Memory B cell (primary cell): Measurements from ENCODE around the gene CCDC78.

Experiments used
- ATAC-seq: fragments of 150-1000 bp; cut with Tn5 transposase; 2 replicates; pipeline ENCODE4 v1.10.0; 2021; ENCODE audit warnings: low read depth, mild to moderate bottlenecking, moderate library complexity
- DNase-seq, 2 donors: peaks; one replicate each; pipeline ENCODE4 v3.0.0; 2022; ENCODE audit warnings: low spot score in 2 of 2
- H3K27ac Mint-ChIP-seq: one replicate; pipeline ENCODE4 v1.8.0; 2022; ENCODE audit warnings: mild to moderate bottlenecking, moderate library complexity, mixed read lengths
- H3K27me3 Mint-ChIP-seq: one replicate; pipeline ENCODE4 v1.8.0; 2022; ENCODE audit warnings: mixed read lengths
- H3K36me3 Mint-ChIP-seq: one replicate; pipeline ENCODE4 v1.8.0; 2022; ENCODE audit warnings: mild to moderate bottlenecking, mixed read lengths
- H3K4me1 Mint-ChIP-seq: one replicate; pipeline ENCODE4 v1.8.0; 2022; ENCODE audit warnings: mixed read lengths
- H3K4me3 Mint-ChIP-seq: one replicate; pipeline ENCODE4 v1.8.0; 2022; ENCODE audit warnings: mild to moderate bottlenecking, moderate library complexity, mixed read lengths
- H3K9me3 Mint-ChIP-seq: one replicate; pipeline ENCODE4 v1.8.0; 2022; ENCODE audit warnings: mixed read lengths

Gene CCDC78

DNA sequence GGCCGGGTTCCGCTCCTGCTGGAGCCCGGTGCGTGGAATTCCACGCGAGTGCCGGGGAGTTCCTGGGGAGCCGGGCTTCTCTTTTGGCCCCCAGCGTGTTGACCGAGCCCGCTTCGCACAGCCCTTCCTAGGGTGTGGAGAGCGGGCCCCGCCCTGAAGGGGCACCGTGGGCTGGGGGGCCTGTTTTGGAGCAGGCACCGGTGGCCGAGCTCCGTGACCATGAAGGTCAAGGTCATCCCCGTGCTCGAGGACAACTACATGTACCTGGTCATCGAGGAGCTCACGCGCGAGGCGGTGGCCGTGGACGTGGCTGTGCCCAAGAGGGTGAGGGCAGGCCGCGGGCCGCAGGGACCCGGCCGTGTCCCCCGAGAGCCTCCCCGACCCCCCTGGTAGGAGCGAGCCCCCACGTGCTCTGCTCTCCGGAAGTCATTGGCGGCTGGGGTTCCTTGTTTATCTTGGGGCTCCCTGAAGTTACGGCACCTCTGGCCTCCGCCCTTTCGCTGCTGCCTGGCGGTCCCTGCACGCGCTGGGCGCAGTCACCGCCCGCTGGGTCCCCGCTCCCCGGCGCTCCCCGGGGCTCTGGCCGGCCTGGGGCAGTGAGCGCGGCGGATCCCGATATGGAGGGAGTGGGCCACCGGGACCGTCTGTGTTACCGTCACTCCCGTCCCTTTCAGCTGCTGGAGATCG, 1.2 kb upstream of the CCDC78 start:
- Mint-ChIP-seq H3K27me3 (no peaks in the 10 kb centered on the region), H3K4me3 (peak overlapping the region; percentile 69), H3K4me1 (peaks cover 3% of the 10 kb centered on the region), H3K36me3 (no peaks in the 10 kb centered on the region), H3K9me3 (no peaks in the 10 kb centered on the region), H3K27ac (no peak overlapping the region)
- ATAC-seq (peak; percentile 31), DNase-seq (peak in 1 of 2 donors; percentile 46)

- Mint-ChIP-seq H3K27me3 (no peaks in the 10 kb centered on the region), H3K27ac (peak overlapping the region; percentile 69), H3K4me3 (peak overlapping the region; percentile 81), H3K36me3 (no peaks in the 10 kb centered on the region), H3K4me1 (peaks cover 4% of the 10 kb centered on the region), H3K9me3 (no peaks in the 10 kb centered on the region)
- no peak for DNase-seq
- ATAC-seq: no peak
Observed at GRCh38 chr16:726188-726437, 130 bp downstream of the CCDC78 start.

DNA sequence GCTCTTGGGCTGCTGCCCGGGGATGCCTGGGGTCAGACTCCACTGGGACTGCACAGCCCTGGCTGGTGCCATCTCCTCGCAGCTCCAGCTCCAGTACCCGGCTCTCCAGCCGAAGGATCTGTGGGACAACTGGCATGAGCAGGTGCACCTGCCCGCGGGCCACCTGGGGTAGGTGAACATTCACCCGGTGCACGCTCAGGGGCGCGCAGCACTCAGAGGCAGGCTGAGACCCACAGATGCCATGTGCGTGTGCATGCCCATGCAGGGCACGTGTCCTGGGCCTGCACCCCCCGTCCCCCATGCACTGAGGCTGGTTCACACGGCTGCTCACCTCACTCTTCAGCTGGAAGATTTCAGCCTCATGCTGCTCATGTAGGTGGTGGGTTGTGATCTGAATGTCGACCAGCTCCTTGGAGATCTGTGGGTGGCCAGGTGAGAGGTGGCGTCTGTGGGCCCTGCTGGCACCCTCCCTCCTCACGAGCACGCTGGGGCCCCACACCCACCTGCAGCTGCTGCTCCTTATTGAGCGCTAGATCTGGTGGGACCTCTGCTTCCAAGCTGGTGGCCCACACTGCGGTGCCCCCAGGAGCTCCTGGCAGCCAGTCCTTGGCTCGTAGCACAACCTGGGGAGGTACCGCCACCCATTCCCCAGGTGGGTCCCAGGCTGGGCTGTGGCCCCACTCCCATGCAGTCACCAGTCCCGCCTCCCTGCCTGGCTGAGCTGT, 618 bp downstream of the CCDC78 start:
- Mint-ChIP-seq H3K27me3 (no peaks in the 10 kb centered on the region), H3K27ac (peak overlapping the region; percentile 69), H3K36me3 (no peaks in the 10 kb centered on the region), H3K4me1 (peaks cover 4% of the 10 kb centered on the region), H3K4me3 (no peak overlapping the region), H3K9me3 (no peaks in the 10 kb centered on the region)
- DNase-seq: no peak
- ATAC-seq: no peak

- H3K36me3 Mint-ChIP-seq: no peaks in the 10 kb centered on the region
- no peak for DNase-seq
- peaks cover 8% of the 10 kb centered on the region for H3K4me1 Mint-ChIP-seq
- ATAC-seq: no peak
- H3K27me3 Mint-ChIP-seq: no peaks in the 10 kb centered on the region
- no peak overlapping the region for H3K27ac Mint-ChIP-seq
- no peak overlapping the region for H3K4me3 Mint-ChIP-seq
- no peaks in the 10 kb centered on the region for H3K9me3 Mint-ChIP-seq
Observed at GRCh38 chr16:725041-725376, 1.2 kb downstream of the CCDC78 start.

DNA sequence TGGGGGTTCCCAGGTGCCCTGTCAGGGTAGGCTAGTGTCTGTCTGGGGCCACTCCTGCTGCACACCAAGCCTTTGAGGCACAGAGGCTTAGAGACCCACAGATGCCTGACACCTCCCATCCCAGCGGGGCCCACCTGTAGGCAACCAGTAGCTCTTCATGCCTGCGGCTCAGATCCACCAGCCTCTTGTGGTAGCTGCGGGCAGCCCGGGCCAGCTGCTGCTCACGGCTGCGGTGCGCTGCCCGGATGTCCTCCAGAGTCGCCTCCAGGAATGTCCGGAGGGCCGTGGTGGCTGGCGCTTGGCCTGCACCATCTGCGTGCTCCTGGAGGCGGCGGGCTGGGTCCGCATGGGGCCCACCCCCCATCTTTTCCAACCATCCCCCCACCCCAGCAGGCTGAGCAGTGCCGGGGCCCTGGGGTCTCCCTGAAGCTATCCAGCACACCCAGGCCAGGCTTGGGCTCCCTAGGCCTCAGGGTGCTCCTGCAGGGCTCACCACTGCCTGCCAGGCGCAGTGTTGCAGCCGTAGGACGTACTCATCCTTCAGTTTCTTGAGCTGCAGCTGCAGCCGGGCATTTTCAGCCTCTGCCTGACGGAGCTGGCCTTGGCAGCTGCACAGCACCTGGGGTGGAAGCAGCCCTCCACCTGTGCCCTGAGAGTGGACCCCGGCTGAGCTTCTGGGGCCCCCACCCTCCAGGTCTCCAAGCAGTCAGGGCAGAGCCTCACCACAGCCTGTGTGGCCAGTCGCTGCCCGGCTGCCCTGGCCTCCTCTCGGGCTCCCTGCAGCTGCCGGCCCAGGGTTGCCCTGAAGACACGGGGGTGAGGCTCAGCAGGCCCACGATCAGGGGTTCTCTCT, 1.8 kb downstream of the CCDC78 start:
- no peak for ATAC-seq
- Mint-ChIP-seq H3K27me3 (no peaks in the 10 kb centered on the region), H3K36me3 (no peaks in the 10 kb centered on the region), H3K9me3 (no peaks in the 10 kb centered on the region), H3K4me1 (peaks cover 8% of the 10 kb centered on the region), H3K27ac (no peak overlapping the region), H3K4me3 (no peak overlapping the region)
- DNase-seq: no peak

GRCh38 chr16:723695-724094, 2.5 kb downstream of the CCDC78 start:
- Mint-ChIP-seq H3K27me3 (no peaks in the 10 kb centered on the region), H3K9me3 (no peaks in the 10 kb centered on the region), H3K27ac (no peak overlapping the region), H3K4me3 (no peak overlapping the region), H3K4me1 (peaks cover 13% of the 10 kb centered on the region), H3K36me3 (no peaks in the 10 kb centered on the region)
- DNase-seq: no peak
- ATAC-seq: no peak

GRCh38 chr16:722835-723633, 3.2 kb downstream of the CCDC78 start:
- Mint-ChIP-seq H3K4me3 (peak overlapping the region; percentile 82), H3K4me1 (peaks cover 13% of the 10 kb centered on the region), H3K27me3 (no peaks in the 10 kb centered on the region), H3K27ac (no peak overlapping the region), H3K36me3 (no peaks in the 10 kb centered on the region), H3K9me3 (no peaks in the 10 kb centered on the region)
- DNase-seq: no peak
- ATAC-seq: no peak

DNA sequence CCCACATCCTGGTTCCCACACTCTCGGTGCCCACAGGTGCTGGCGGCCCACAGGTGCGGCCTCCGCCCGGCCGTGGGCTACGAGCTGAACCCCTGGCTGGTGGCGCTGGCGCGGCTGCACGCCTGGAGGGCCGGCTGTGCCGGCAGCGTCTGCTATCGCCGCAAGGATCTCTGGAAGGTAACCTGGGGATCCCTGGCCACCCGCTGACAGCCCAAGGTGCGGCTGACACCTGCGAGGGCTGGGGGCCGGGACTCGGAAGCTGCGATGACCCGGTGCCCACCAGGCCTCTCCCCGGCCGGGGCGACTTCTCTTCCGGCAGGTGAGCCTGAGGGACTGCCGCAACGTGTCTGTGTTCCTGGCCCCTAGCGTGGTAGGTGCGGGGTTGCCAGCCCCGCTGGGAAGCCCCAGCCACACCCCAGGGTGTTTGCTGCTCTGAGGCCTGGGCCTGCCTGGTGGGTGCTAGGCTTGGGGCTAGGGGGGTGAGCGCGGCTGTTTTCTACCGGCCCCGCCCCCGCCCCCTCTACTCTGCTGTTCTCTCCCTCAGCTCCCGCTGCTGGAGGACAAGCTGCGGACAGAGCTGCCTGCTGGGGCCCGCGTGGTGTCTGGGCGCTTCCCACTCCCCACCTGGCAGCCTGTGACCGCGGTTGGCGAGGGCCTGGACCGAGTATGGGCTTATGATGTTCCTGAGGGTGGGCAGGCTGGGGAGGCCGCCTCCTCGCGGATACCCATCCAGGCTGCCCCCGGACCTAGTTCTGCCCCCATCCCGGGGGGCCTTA, 4.3 kb downstream of the CCDC78 start:
- H3K27ac Mint-ChIP-seq: peak overlapping the region; percentile 81
- H3K9me3 Mint-ChIP-seq: no peaks in the 10 kb centered on the region
- peaks cover 13% of the 10 kb centered on the region for H3K4me1 Mint-ChIP-seq
- no peaks in the 10 kb centered on the region for H3K27me3 Mint-ChIP-seq
- H3K4me3 Mint-ChIP-seq: peak overlapping the region; percentile 82
- ATAC-seq: no peak
- DNase-seq: no peak
- no peaks in the 10 kb centered on the region for H3K36me3 Mint-ChIP-seq

DNA sequence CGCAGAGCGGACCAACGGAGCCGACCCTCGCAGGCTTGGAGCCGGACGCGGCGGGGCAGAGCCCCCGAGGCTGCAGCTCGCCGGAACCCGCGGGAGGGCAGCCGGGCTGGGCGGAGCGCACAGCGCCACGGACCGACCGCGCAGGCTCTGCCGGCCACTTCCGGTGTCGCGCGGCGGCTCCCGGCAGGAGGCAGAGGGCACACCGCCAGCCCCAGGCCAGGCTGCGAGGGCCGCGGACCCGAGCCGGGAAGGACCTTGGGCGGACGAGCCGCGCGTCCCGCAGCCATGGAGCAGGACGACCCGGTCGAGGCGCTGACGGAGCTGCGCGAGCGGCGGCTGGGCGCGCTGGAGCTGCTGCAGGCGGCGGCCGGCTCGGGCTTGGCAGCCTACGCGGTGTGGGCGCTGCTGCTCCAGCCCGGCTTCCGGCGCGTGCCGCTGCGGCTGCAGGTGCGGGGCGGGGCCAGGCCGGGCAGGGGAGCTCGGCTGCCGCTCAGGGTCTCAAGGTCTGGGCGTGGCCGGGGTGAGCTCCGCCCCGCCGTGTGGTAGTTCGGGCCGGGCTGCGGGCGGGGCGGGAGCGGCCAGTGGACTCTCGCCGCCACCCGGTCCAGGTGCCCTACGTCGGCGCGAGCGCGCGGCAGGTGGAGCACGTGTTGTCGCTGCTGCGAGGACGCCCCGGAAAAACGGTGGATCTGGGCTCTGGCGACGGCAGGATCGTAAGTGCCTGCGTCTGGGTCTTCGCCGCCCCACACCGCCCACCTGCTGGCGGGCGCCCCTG, 5.1 kb downstream of the CCDC78 start, which contains the start of gene ANTKMT:
ANTKMT (plus strand) TSS at position 157 of the 775 bp plus-strand sequence; CDS start at position 286, 129 bp downstream.
- peaks cover 16% of the 10 kb centered on the region for H3K4me1 Mint-ChIP-seq
- no peaks in the 10 kb centered on the region for H3K36me3 Mint-ChIP-seq
- peak within 1 kb of the TSS; percentile 81 for H3K27ac Mint-ChIP-seq
- H3K27me3 Mint-ChIP-seq: peaks cover 2% of the 10 kb centered on the region
- DNase-seq: peak; percentile 85 to 87
- peak within 1 kb of the TSS; percentile 82 for H3K4me3 Mint-ChIP-seq
- peak; percentile 87 for ATAC-seq
- H3K9me3 Mint-ChIP-seq: no peaks in the 10 kb centered on the region

DNA sequence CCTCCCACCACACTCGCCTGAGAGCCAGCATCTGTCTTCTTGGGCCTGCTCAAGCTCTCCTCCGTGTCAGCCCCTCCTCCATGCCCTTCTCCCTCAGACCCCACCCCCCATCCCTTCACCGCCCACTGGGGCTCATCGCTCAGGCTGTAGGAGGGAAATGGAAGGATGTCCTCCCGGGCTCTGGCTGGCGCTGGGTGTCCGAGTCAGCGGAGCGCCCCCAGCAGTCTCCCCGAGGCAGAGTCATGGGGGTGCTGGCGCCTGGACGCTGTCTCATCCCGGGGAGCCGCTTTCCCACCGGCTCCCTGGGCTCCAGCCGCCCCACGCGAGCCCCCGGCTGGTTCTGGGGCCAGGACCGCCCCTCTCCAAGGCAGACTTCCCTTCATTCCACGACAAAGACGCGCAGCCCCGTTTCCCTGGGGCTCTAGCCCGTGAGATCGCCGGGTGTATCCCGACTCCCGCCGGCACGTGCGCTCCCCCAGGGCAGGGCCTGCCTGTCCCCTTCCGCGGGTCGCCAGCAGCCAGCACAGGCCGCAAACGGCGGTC, 5.7 kb downstream of the CCDC78 start:
- ATAC-seq (peak; percentile 4), DNase-seq (no peak)
- peaks cover 16% of the 10 kb centered on the region for H3K4me1 Mint-ChIP-seq
- H3K9me3 Mint-ChIP-seq: no peaks in the 10 kb centered on the region
- H3K27ac Mint-ChIP-seq: peak overlapping the region; percentile 43
- peaks cover 2% of the 10 kb centered on the region for H3K27me3 Mint-ChIP-seq
- no peaks in the 10 kb centered on the region for H3K36me3 Mint-ChIP-seq
- peak overlapping the region; percentile 82 for H3K4me3 Mint-ChIP-seq

DNA sequence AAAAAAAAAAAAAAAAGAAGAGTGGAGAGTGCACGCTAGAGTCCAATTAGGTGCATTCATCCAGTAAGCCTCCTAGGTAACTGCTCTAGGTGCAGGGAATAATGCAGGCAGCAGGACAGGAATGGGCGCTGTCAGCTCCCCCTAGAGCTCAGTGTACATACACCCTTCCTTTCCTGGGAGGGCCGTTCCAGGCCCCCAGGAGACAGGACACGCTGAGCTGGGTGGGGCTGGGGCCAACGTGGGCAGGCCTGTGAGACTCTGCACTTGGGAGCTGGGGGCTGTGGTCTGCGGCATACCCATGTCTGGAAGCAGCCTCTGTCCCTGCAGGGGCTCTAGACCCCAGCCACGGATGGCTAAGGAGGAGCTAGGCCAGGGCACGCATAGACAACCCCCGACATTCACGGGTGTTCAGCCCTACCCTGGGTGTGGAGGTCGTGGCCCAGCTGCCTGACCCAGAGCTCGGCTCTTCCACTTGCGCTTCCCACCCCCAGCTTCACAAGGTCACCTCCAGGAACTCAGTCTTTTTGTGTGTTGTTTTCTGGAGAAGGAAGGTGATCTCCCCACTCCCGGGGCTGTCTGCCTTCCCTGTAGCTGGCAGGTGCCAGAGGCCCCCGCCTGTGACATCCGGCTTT, 6.3 kb downstream of the CCDC78 start:
- no peaks in the 10 kb centered on the region for H3K36me3 Mint-ChIP-seq
- DNase-seq: no peak
- H3K4me3 Mint-ChIP-seq: peak overlapping the region; percentile 82
- H3K27me3 Mint-ChIP-seq: peaks cover 2% of the 10 kb centered on the region
- H3K4me1 Mint-ChIP-seq: peaks cover 16% of the 10 kb centered on the region
- peak overlapping the region; percentile 43 for H3K27ac Mint-ChIP-seq
- no peaks in the 10 kb centered on the region for H3K9me3 Mint-ChIP-seq
- ATAC-seq: no peak

DNA sequence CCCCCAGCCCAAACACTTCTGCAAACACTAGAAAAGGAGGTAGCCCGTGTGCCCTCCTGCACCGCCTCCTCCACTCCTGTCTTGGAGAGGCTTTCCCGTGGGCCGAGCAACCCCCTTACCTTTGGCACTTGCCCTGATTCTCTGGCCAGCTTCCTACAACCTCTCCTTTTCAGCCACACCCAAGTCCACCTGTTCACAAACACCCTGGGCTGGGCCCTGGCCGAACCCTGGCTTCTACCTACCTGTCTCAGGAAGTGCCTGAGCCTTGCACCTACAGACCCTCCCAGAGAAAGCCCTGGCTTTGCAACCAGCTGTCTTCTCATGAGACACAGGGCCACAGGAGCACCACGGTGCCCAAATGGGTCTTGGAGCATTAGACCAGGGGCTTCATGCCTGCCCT, 7.3 kb downstream of the CCDC78 start:
- Mint-ChIP-seq H3K4me3 (peak overlapping the region; percentile 16), H3K36me3 (no peaks in the 10 kb centered on the region), H3K27ac (no peak overlapping the region), H3K4me1 (peaks cover 18% of the 10 kb centered on the region), H3K27me3 (peaks cover 4% of the 10 kb centered on the region), H3K9me3 (no peaks in the 10 kb centered on the region)
- DNase-seq (no peak), ATAC-seq (no peak)
